DOHH2 (cell line): ENCODE results near the gene GIPC3.

Experiments used
- H3F3A ChIP-seq: fragments of 200-600 bp; sonication (generic), shearing (Covaris generic); 2 replicates; pipeline ENCODE4 v1.6.0; 2016; ENCODE audit warnings: antibody characterized with exemption, mild to moderate bottlenecking; ENCODE audit not compliant: control insufficient read depth, insufficient read depth
- H3K27ac ChIP-seq: fragments of 200-600 bp; sonication (generic); 2 replicates; pipeline ENCODE4 v1.5.1; 2014; ENCODE audit warnings: low read depth, mild to moderate bottlenecking, low read length, moderate library complexity
- H3K27me3 ChIP-seq: fragments of 200-600 bp; sonication (generic); 2 replicates; pipeline ENCODE4 v1.6.1; 2014; ENCODE audit warnings: mild to moderate bottlenecking, low read length, mixed read lengths; ENCODE audit not compliant: control insufficient read depth
- H3K36me3 ChIP-seq: fragments of 200-600 bp; sonication (generic); 2 replicates; pipeline ENCODE4 v1.6.1; 2014; ENCODE audit warnings: mild to moderate bottlenecking, low read length, moderate library complexity, mixed read lengths; ENCODE audit not compliant: control insufficient read depth
- H3K4me1 ChIP-seq: fragments of 200-600 bp; sonication (generic); 2 replicates; pipeline ENCODE4 v1.6.1; 2014; ENCODE audit warnings: mild to moderate bottlenecking, low read length, mixed read lengths; ENCODE audit not compliant: control insufficient read depth
- H3K4me2 ChIP-seq: fragments of 200-600 bp; sonication (generic); 2 replicates; pipeline ENCODE4 v1.6.0; 2014; ENCODE audit warnings: mild to moderate bottlenecking, low read length, moderate library complexity
- H3K4me3 ChIP-seq: fragments of 200-600 bp; sonication (generic); 2 replicates; pipeline ENCODE4 v1.5.1; 2014; ENCODE audit warnings: mild to moderate bottlenecking, low read length, mixed read lengths
- H3K79me2 ChIP-seq: fragments of 200-600 bp; sonication (generic); 2 replicates; pipeline ENCODE4 v1.6.1; 2014; ENCODE audit warnings: mild to moderate bottlenecking, low read length, mixed read lengths; ENCODE audit not compliant: control insufficient read depth
- H3K9me2 ChIP-seq: fragments of 200-600 bp; sonication (generic); replicated peaks from 2 replicates; pipeline ENCODE4 v1.6.1; 2014; ENCODE audit warnings: mild to moderate bottlenecking, low read length, mixed read lengths; ENCODE audit not compliant: control insufficient read depth
- H3K9me3 ChIP-seq: fragments of 200-600 bp; sonication (generic); 2 replicates; pipeline ENCODE4 v1.6.1; 2014; ENCODE audit warnings: antibody characterized with exemption, low read length, mixed read lengths; ENCODE audit not compliant: control insufficient read depth, insufficient read depth
- H4K20me1 ChIP-seq: fragments of 200-600 bp; sonication (generic); 2 replicates; pipeline ENCODE4 v1.6.0; 2014; ENCODE audit warnings: low read depth, mild to moderate bottlenecking, antibody characterized with exemption, low read length, moderate library complexity; ENCODE audit not compliant: control insufficient read depth, insufficient read depth
- CTCF ChIP-seq: fragments of 200-600 bp; sonication (generic); IDR thresholded peaks from one replicate; pipeline ENCODE4 v1.5.1; 2014; ENCODE audit warnings: antibody characterized with exemption, mild to moderate bottlenecking, low read depth, low read length; ENCODE audit not compliant: poor library complexity, severe bottlenecking
- EZH2phosphoT487 ChIP-seq: fragments of 200-600 bp; sonication (generic); IDR thresholded peaks from 2 replicates; pipeline ENCODE4 v1.6.1; 2017; ENCODE audit warnings: borderline replicate concordance, mild to moderate bottlenecking, antibody characterized with exemption, low read length, moderate library complexity, mixed read lengths

GIPC3 gene

GRCh38 chr19:3590991-3591659 lies 5.8 kb downstream of the GIPC3 start:
- Histone ChIP-seq H3K27me3 (no peaks in the 10 kb centered on the region), H3K4me2 (no peak overlapping the region), H3K9me3 (peaks cover 20% of the 10 kb centered on the region; the same call in 1 of the 2 replicates), H3K27ac (no peak overlapping the region), H3K4me1 (no peaks in the 10 kb centered on the region), H3K9me2 (no peaks in the 10 kb centered on the region), H4K20me1 (no peaks in the 10 kb centered on the region), H3K79me2 (no peaks in the 10 kb centered on the region), H3F3A (no peaks in the 10 kb centered on the region), H3K36me3 (no peaks in the 10 kb centered on the region), H3K4me3 (no peak overlapping the region)
- TF ChIP-seq EZH2phosphoT487 (no peak), CTCF (no peak)

- Histone ChIP-seq H3K4me1 (no peaks in the 10 kb centered on the region), H3K4me2 (no peak overlapping the region), H3K9me3 (peaks cover 20% of the 10 kb centered on the region; the same call in 1 of the 2 replicates), H3K27me3 (no peaks in the 10 kb centered on the region), H3K27ac (no peak overlapping the region), H3K36me3 (no peaks in the 10 kb centered on the region), H3K79me2 (no peaks in the 10 kb centered on the region), H3K4me3 (no peak overlapping the region), H3F3A (no peaks in the 10 kb centered on the region), H3K9me2 (no peaks in the 10 kb centered on the region), H4K20me1 (no peaks in the 10 kb centered on the region)
- TF ChIP-seq CTCF = no peak
- no peak for TF ChIP-seq EZH2phosphoT487
Observed at GRCh38 chr19:3591876-3592613, 6.8 kb downstream of the GIPC3 start.

GRCh38 chr19:3593156-3593555 lies 7.9 kb downstream of the GIPC3 start:
- Histone ChIP-seq H3K4me1 (no peaks in the 10 kb centered on the region), H3K9me3 (peaks cover 20% of the 10 kb centered on the region; the same call in 1 of the 2 replicates), H3K9me2 (no peaks in the 10 kb centered on the region), H3F3A (no peaks in the 10 kb centered on the region), H3K79me2 (no peaks in the 10 kb centered on the region), H3K27me3 (no peaks in the 10 kb centered on the region), H3K4me2 (no peak overlapping the region), H3K36me3 (no peaks in the 10 kb centered on the region), H4K20me1 (no peaks in the 10 kb centered on the region), H3K4me3 (no peak overlapping the region), H3K27ac (no peak overlapping the region)
- TF ChIP-seq CTCF (no peak), EZH2phosphoT487 (no peak)
